Left ventricle myocardium inferior (tissue), 1 donor: ENCODE measurements around the gene BASP1. TPM values are rescaled to one million over a fixed set of nuclear protein-coding genes. Genes with fewer than 3 reads are reported as not detected.

ENCODE experiments used
- DNase-seq: peaks from one replicate; pipeline ENCODE4 v3.0.0-alpha.2; 2020
- H3K27ac ChIP-seq: fragments of 200-600 bp; replicated peaks from 2 replicates; pipeline ENCODE4 v1.8.0; 2021
- H3K27me3 ChIP-seq: fragments of 200-600 bp; 2 replicates; pipeline ENCODE4 v1.8.0; 2021; ENCODE audit warnings: low read depth
- H3K36me3 ChIP-seq: fragments of 200-600 bp; 2 replicates; pipeline ENCODE4 v1.8.0; 2021
- H3K4me1 ChIP-seq: fragments of 200-600 bp; 2 replicates; pipeline ENCODE4 v1.8.0; 2021
- H3K4me3 ChIP-seq: fragments of 200-600 bp; 2 replicates; pipeline ENCODE4 v1.8.0; 2021; ENCODE audit warnings: mild to moderate bottlenecking, moderate library complexity
- H3K9me3 ChIP-seq: fragments of 200-600 bp; replicated peaks from 2 replicates; pipeline ENCODE4 v1.8.0; 2021
- intact Hi-C: fragments of 100-400 bp; cut with micrococcal nuclease; formaldehyde crosslinking; loops from one replicate; pipeline ENCODE4 v1.11.0; 2022
- total RNA-seq: library from RNA; stranded (reverse); fragmentation: NEBNext Ultra II Directional; extraction: Animal tissue kit (Norgen Biotek cat#: 25700); gene quantifications from one replicate; pipeline ENCODE4 v1.2.1, GENCODE V29; 2021
- TF ChIP-seq, protein P1 (sequence below): fragments of 200-600 bp; IDR thresholded peaks from 2 replicates; pipeline ENCODE4 v1.8.0; 2021; ENCODE audit warnings: antibody characterized with exemption, mild to moderate bottlenecking, borderline replicate concordance
- donor health status: DM: no; HTN: yes; CAD: no; lungs with severe emphysema.

Gene BASP1
- total RNA-seq, 1 donor from 2014 or later: 3.7 TPM

GRCh38 chr5:17235731-17236330 is 18.4 kb downstream of the BASP1 start:
- Histone ChIP-seq H3K4me3 (no peak overlapping the region), H3K9me3 (no peaks in the 10 kb centered on the region), H3K36me3 (no peaks in the 10 kb centered on the region), H3K4me1 (no peaks in the 10 kb centered on the region), H3K27ac (no peak overlapping the region), H3K27me3 (peaks cover 10% of the 10 kb centered on the region)
- intact Hi-C loops: no loop called here
- DNase-seq: no peak
- TF ChIP-seq, protein P1, sequence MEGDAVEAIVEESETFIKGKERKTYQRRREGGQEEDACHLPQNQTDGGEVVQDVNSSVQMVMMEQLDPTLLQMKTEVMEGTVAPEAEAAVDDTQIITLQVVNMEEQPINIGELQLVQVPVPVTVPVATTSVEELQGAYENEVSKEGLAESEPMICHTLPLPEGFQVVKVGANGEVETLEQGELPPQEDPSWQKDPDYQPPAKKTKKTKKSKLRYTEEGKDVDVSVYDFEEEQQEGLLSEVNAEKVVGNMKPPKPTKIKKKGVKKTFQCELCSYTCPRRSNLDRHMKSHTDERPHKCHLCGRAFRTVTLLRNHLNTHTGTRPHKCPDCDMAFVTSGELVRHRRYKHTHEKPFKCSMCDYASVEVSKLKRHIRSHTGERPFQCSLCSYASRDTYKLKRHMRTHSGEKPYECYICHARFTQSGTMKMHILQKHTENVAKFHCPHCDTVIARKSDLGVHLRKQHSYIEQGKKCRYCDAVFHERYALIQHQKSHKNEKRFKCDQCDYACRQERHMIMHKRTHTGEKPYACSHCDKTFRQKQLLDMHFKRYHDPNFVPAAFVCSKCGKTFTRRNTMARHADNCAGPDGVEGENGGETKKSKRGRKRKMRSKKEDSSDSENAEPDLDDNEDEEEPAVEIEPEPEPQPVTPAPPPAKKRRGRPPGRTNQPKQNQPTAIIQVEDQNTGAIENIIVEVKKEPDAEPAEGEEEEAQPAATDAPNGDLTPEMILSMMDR: no peak

GRCh38 chr5:17238521-17239041 is 21.1 kb downstream of the BASP1 start:
- intact Hi-C loops: no loop called here
- H3K4me1 ChIP-seq: no peaks in the 10 kb centered on the region

DNA sequence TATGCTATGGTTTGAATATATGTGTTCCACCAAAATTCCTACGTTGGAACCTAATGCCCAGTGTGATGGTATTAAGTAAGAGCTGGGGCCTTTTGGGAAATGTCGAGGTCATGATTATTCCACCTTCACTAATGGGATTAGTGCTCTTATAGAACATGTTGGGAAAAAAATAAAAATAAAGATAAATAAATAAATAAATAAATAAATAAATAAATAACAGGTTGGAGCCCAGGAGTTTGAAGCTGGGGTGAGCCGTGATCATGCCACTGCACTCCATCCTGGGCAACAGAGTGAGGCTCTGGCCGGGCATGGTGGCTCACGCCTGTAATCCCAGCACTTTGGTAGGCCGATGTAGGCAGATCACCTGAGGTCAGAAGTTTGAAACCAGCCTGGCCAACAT is 22.5 kb downstream of the BASP1 start:
- Histone ChIP-seq H3K27me3 (peaks cover 10% of the 10 kb centered on the region), H3K36me3 (no peaks in the 10 kb centered on the region), H3K9me3 (no peaks in the 10 kb centered on the region), H3K4me3 (no peak overlapping the region), H3K4me1 (no peaks in the 10 kb centered on the region), H3K27ac (no peak overlapping the region)
- no peak for DNase-seq
- TF ChIP-seq, protein P1: no peak
- intact Hi-C loops: no loop called here

More at GRCh38 chr5:17238521-17239041, 21.1 kb downstream of the BASP1 start:
- Histone ChIP-seq H3K27me3 (peaks cover 10% of the 10 kb centered on the region), H3K36me3 (no peaks in the 10 kb centered on the region), H3K4me3 (no peak overlapping the region), H3K9me3 (no peaks in the 10 kb centered on the region), H3K27ac (no peak overlapping the region)
- TF ChIP-seq, protein P1: no peak
- DNase-seq: no peak

GRCh38 chr5:17240487-17240886 is 23.1 kb downstream of the BASP1 start:
- Histone ChIP-seq H3K9me3 (no peaks in the 10 kb centered on the region), H3K4me3 (no peak overlapping the region), H3K27ac (no peak overlapping the region), H3K4me1 (no peaks in the 10 kb centered on the region), H3K36me3 (no peaks in the 10 kb centered on the region), H3K27me3 (peaks cover 10% of the 10 kb centered on the region)
- intact Hi-C loops: no loop called here
- TF ChIP-seq, protein P1: no peak
- DNase-seq: no peak

GRCh38 chr5:17241635-17242034 is 24.2 kb downstream of the BASP1 start:
- Histone ChIP-seq H3K4me1 (no peaks in the 10 kb centered on the region), H3K36me3 (no peaks in the 10 kb centered on the region), H3K4me3 (no peak overlapping the region), H3K27me3 (peaks cover 4% of the 10 kb centered on the region), H3K27ac (no peak overlapping the region), H3K9me3 (no peaks in the 10 kb centered on the region)
- TF ChIP-seq, protein P1: no peak
- intact Hi-C loops: no loop called here
- DNase-seq: no peak
